Measurements from ENCODE around the gene SDK1. TPM values are rescaled to one million over a fixed set of nuclear protein-coding genes. Genes with fewer than 3 reads are reported as not detected.
A peak's percentile ranks its signal among the peaks of the same experiment; 100 is the strongest.
"Not testable (repeated sequence)": the region's sequence is repeated elsewhere in the genome, so short reads cannot be mapped to it uniquely, and the experiment has no call there.

The SDK1 gene
- total RNA-seq, 1 experiment from 2014 or later: 9.3 TPM

DNA sequence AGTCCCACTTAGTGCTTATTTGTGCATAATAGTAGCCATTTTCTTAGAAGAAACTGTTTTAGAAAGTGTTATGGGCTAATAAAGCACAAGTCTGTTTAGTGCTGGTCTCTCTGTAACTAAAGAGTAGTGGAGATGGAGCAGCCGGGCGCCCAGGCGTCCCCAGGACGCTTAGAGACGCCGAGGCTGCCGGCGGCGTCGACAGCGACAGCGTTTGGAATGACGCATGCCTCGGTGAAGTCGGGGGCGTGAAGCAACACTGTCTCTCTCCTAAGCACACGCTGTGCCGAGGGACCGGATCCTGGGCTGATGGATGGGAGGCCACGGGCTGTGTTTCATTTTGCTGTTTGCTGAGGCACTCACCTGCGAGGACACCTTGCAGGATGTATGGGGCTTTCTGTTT is 792.4 kb downstream of the SDK1 start (continued):
- TF ChIP-seq, protein P1, sequence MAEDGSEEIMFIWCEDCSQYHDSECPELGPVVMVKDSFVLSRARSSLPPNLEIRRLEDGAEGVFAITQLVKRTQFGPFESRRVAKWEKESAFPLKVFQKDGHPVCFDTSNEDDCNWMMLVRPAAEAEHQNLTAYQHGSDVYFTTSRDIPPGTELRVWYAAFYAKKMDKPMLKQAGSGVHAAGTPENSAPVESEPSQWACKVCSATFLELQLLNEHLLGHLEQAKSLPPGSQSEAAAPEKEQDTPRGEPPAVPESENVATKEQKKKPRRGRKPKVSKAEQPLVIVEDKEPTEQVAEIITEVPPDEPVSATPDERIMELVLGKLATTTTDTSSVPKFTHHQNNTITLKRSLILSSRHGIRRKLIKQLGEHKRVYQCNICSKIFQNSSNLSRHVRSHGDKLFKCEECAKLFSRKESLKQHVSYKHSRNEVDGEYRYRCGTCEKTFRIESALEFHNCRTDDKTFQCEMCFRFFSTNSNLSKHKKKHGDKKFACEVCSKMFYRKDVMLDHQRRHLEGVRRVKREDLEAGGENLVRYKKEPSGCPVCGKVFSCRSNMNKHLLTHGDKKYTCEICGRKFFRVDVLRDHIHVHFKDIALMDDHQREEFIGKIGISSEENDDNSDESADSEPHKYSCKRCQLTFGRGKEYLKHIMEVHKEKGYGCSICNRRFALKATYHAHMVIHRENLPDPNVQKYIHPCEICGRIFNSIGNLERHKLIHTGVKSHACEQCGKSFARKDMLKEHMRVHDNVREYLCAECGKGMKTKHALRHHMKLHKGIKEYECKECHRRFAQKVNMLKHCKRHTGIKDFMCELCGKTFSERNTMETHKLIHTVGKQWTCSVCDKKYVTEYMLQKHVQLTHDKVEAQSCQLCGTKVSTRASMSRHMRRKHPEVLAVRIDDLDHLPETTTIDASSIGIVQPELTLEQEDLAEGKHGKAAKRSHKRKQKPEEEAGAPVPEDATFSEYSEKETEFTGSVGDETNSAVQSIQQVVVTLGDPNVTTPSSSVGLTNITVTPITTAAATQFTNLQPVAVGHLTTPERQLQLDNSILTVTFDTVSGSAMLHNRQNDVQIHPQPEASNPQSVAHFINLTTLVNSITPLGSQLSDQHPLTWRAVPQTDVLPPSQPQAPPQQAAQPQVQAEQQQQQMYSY (CRISPR knock-in tag; IDR thresholded peaks at IDR 0.05): no peak

DNA sequence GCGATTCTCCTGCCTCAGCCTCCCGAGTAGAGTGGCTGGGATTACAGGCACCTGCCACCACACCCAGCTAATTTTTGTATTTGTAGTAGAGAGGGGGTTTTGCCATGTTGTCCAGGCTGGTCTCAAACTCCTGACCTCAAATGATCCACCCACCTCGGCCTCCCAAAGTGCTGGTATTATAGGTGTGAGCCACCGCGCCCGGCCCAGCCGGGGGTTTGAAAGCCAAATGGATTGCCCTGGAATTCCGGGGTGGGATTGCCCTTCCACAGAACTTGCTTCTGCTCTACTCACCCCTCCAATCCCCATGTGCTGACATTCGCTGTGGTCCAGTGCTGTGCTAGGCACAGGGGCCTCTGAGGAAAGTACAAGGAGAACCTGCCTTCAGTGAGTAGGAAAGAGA is 793.1 kb downstream of the SDK1 start:
- ChIA-PET POLR2A (interaction anchor here (0.7 kb wide), 1 partner anchor 924 kb away, joined by 3 read pairs; no protein-coding TSS in a partner anchor), CTCF (interaction anchor here (1.3 kb wide), 1 partner anchor 9 kb away, joined by 5 read pairs; no protein-coding TSS in a partner anchor)
- Mint-ChIP-seq H3K36me3 (peaks cover 28% of the 10 kb centered on the region), H3K9me3 (peaks cover 22% of the 10 kb centered on the region)
- H3K27me3 Mint-ChIP-seq (ENCODE audit: low read depth); DNase-seq (ENCODE audit: low spot score); ATAC-seq; H3K4me1 Mint-ChIP-seq; H3K27ac Mint-ChIP-seq; H3K4me3 Mint-ChIP-seq: not testable (repeated sequence)

DNA sequence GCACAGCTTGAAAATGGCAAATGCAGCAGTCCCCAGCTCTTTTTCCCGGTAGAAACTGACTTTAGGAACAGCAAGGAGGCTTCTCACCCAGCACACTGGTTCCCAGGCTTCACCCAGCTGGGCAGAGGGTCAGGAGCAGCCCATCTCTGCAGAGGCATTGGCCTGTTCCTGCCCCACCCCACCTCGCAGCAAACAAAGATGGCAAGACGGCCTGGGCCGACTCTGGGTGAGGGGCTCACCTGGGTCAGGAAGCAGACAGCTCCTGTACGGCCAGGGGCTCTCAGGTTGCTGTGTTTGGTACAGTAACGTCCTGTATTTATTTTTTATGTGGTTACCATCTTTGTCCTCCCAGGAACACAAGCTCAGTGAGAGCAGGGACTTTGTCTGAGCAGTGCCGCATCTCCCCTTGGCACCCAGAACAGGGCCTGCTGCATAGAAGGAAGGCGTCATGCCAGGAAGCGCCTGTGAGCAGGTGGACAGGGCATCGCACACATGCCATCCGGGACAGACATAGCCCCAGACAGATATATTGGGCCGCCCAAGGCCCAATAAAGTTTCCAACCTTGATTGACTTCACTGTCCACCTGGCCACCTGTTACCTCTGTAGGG is 796.1 kb downstream of the SDK1 start:
- peaks cover 3% of the 10 kb centered on the region; the same call in 1 of the 2 replicates for H3K9me3 Mint-ChIP-seq
- H3K27ac Mint-ChIP-seq: 0 out of 2 replicates have a peak overlapping the region, but pooled peaks have one; percentile 29
- H3K36me3 Mint-ChIP-seq: peaks cover under 1% of the 10 kb centered on the region; the same call in 1 of the 2 replicates
- ChIA-PET POLR2A (no interaction called here), CTCF (no interaction called here)
- no peak for ATAC-seq
- H3K4me3 Mint-ChIP-seq: no peak overlapping the region
- H3K4me1 Mint-ChIP-seq: no peaks in the 10 kb centered on the region
- no peak for DNase-seq (ENCODE audit: low spot score)
- TF ChIP-seq ZNF138 (CRISPR knock-in tag; conservative IDR thresholded peaks at IDR 0.05) (no peak), ZNF317 (CRISPR knock-in tag; IDR thresholded peaks at IDR 0.05; ENCODE audit: borderline replicate concordance, low read depth) (no peak)
- H3K27me3 Mint-ChIP-seq (ENCODE audit: low read depth): no peaks in the 10 kb centered on the region; the same call in 1 of the 2 replicates

DNA sequence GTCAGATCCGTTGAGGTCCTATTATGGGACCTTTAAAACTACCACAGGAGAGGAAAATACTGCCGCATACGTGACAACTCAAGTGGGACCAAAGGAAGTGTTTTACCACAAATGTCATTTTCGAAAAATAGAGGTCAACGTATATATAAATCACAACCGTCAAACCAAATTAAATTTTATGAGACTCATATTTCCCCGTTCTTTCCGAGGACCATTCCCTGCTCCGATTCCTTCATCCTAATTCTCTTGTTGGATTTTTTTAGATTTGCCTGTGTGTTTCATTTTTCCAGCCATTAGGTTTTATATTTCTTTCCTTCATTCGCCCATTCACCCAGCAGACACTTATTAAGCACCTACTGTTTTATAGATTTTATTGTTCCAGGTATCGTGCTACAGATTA is 797.1 kb downstream of the SDK1 start:
- Mint-ChIP-seq H3K27me3 (ENCODE audit: low read depth) (no peaks in the 10 kb centered on the region; the same call in 1 of the 2 replicates), H3K4me1 (peaks cover under 1% of the 10 kb centered on the region), H3K36me3 (no peaks in the 10 kb centered on the region), H3K27ac (no peak overlapping the region), H3K4me3 (no peak overlapping the region), H3K9me3 (peaks cover 3% of the 10 kb centered on the region; the same call in 1 of the 2 replicates)
- no peak for TF ChIP-seq ZNF219 (CRISPR knock-in tag; IDR thresholded peaks at IDR 0.05; ENCODE audit: borderline replicate concordance)
- TF ChIP-seq, protein P2, sequence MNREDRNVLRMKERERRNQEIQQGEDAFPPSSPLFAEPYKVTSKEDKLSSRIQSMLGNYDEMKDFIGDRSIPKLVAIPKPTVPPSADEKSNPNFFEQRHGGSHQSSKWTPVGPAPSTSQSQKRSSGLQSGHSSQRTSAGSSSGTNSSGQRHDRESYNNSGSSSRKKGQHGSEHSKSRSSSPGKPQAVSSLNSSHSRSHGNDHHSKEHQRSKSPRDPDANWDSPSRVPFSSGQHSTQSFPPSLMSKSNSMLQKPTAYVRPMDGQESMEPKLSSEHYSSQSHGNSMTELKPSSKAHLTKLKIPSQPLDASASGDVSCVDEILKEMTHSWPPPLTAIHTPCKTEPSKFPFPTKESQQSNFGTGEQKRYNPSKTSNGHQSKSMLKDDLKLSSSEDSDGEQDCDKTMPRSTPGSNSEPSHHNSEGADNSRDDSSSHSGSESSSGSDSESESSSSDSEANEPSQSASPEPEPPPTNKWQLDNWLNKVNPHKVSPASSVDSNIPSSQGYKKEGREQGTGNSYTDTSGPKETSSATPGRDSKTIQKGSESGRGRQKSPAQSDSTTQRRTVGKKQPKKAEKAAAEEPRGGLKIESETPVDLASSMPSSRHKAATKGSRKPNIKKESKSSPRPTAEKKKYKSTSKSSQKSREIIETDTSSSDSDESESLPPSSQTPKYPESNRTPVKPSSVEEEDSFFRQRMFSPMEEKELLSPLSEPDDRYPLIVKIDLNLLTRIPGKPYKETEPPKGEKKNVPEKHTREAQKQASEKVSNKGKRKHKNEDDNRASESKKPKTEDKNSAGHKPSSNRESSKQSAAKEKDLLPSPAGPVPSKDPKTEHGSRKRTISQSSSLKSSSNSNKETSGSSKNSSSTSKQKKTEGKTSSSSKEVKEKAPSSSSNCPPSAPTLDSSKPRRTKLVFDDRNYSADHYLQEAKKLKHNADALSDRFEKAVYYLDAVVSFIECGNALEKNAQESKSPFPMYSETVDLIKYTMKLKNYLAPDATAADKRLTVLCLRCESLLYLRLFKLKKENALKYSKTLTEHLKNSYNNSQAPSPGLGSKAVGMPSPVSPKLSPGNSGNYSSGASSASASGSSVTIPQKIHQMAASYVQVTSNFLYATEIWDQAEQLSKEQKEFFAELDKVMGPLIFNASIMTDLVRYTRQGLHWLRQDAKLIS (CRISPR knock-in tag; IDR thresholded peaks at IDR 0.05; ENCODE audit: borderline replicate concordance): no peak
- TF ChIP-seq ETV6 (CRISPR knock-in tag; IDR thresholded peaks at IDR 0.05): no peak
- no peak for TF ChIP-seq ZNF423 (CRISPR knock-in tag; IDR thresholded peaks at IDR 0.05)
- no peak for TF ChIP-seq MXD4 (CRISPR knock-in tag; IDR thresholded peaks at IDR 0.05; ENCODE audit: borderline replicate concordance)
- TF ChIP-seq NFE2L1 (CRISPR knock-in tag; IDR thresholded peaks at IDR 0.05): no peak
- TF ChIP-seq, protein P3, sequence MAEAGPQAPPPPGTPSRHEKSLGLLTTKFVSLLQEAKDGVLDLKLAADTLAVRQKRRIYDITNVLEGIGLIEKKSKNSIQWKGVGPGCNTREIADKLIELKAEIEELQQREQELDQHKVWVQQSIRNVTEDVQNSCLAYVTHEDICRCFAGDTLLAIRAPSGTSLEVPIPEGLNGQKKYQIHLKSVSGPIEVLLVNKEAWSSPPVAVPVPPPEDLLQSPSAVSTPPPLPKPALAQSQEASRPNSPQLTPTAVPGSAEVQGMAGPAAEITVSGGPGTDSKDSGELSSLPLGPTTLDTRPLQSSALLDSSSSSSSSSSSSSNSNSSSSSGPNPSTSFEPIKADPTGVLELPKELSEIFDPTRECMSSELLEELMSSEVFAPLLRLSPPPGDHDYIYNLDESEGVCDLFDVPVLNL (CRISPR knock-in tag; IDR thresholded peaks at IDR 0.05; ENCODE audit: borderline replicate concordance, low read depth): no peak
- no peak for TF ChIP-seq ZNF317 (CRISPR knock-in tag; IDR thresholded peaks at IDR 0.05; ENCODE audit: borderline replicate concordance, low read depth)
- no peak for TF ChIP-seq ZNF263 (CRISPR knock-in tag; IDR thresholded peaks at IDR 0.05; ENCODE audit: low read depth)
- TF ChIP-seq, protein P4, sequence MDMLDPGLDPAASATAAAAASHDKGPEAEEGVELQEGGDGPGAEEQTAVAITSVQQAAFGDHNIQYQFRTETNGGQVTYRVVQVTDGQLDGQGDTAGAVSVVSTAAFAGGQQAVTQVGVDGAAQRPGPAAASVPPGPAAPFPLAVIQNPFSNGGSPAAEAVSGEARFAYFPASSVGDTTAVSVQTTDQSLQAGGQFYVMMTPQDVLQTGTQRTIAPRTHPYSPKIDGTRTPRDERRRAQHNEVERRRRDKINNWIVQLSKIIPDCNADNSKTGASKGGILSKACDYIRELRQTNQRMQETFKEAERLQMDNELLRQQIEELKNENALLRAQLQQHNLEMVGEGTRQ (CRISPR knock-in tag; IDR thresholded peaks at IDR 0.05): no peak
- TF ChIP-seq RORB (CRISPR knock-in tag; IDR thresholded peaks at IDR 0.05): no peak
- ATAC-seq (no peak), DNase-seq (ENCODE audit: low spot score) (no peak)
- ChIA-PET POLR2A (no interaction called here), CTCF (no interaction called here)

All from WTC11 (cell line).